COLO668 (cell line): Measurements from ENCODE around the gene ROPN1.
"Not testable (repeated sequence)": the region's sequence is repeated elsewhere in the genome, so short reads cannot be mapped to it uniquely, and the experiment has no call there.

ENCODE experiments used
- DNase-seq: peaks from one replicate; lab custom pipeline; 2025; ENCODE audit not compliant: unreplicated experiment; lab: John Stamatoyannopoulos, UW

Gene ROPN1

DNA sequence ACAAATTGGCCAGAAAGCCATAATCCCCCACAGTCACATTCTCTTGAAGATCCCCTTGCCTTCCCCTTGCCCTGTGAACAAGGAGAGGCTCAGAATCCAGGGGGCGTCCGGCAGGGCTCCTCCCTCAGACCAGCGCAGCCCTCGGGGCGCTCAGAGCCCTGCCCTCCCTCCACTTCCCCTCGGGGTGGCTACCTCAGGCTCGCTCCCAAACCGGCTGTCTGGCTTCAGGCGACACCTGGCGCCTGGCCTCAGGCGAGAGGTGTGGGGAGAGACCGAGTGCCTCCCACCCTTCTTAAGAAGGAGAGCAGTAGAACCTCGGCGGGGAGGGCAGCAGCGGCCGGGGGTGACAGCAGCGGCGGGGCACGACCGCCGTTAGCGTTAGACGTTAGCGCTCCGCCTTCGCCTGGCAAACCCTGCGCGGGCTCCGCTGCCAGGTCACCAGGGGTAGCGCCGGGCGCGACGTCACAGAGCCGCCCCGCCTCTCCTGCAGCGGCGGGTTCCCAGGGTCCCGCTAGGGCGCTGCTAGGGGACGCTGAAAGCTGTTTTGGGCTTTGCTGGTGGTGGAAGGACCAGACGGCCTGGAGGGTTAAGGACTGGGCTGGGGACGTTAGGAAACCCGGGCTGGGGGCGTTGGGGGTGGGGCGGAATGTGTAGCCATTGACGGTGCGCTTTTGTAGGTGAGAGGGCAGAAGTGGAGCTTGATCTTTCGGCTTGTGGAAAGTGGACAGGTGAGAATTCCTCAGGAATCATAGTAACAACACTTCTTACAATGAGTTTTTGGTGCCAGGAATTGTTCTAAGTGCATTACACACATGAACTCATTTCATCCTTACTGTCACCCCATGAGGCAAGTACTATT lies at the start of gene ROPN1:
TSS of gene ROPN1 (minus strand) at position 395 of the 859 bp plus-strand sequence. CDS start 11,643 bp downstream, outside the sequence.
- DNase-seq: not testable (repeated sequence)

DNA sequence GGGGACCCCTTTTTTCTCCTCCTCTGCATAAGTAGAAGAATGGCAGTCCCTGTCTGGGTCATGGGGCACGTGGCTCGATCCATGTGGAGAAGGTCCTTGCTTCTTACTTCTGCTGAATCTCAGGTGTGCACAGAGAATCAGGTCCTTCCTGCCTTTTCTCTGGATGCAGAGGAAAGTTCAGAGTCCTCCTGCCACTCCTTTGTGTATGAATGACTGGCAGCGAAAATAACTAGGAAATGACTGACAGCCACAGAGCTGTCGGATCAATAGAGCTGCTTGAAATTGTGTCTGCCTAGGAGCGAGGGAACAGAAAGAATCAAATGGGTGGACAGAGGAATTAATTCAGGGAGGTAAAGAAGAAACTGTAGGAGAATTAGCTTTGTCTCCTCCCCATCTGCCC lies 49.6 kb upstream of the ROPN1 start:
- DNase-seq: no peak

DNA sequence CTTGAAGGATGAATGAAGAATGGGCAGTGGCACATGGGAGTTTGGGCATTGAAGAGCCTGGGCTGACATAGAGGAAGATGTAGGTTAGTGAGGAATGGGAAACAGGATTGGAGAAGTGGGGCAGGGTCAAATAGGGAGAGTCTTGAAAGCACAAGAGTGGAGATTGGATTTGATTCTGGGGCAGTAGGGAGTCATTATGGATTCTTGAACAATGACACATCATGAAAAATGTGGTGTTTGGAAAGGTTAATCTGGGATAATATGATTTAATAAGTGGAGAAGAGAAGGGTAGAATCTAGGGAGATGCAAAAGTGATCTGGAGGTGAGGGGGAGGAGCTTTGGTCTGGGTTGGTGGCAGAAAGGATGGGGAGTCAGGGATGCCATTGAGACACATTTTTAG lies 45.4 kb upstream of the ROPN1 start:
- no peak for DNase-seq

DNA sequence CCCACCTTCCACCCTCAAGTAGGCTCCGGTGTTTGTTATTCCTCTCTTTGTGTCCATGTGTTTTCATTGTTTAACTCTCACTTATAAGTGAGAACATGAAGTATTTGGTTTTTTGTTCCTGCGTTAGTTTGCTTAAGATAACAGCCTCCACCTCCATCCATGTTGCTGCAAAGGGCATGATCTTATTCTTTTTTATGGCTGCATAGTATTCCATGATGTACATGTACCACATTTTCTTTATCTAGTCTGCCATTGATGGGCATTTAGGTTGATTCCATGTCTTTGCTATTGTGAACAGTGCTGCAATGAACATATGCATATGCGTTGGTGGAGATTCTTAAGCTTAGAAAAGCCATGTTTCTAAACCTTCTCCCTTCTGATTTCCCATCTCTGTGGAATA lies 44.3 kb upstream of the ROPN1 start:
- DNase-seq: not testable (repeated sequence)

GRCh38 chr3:124035463-124036121 lies 43.7 kb upstream of the ROPN1 start:
- no peak for DNase-seq

DNA sequence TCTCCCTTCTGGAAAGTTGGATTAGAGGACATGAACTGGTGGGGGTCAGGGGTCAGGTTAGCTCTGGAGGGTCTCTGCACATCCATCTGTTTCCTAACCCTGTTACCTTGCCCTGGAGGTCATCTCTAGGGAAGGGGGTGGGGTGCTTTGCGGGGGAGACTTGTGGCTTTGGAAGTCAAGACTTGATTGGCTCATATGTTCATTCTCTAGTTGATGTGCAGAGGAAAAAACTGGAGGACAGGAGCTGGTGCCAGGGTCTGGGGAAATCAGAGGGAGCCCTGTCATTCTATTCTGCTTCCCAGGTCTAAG lies 42.9 kb upstream of the ROPN1 start:
- DNase-seq: no peak

DNA sequence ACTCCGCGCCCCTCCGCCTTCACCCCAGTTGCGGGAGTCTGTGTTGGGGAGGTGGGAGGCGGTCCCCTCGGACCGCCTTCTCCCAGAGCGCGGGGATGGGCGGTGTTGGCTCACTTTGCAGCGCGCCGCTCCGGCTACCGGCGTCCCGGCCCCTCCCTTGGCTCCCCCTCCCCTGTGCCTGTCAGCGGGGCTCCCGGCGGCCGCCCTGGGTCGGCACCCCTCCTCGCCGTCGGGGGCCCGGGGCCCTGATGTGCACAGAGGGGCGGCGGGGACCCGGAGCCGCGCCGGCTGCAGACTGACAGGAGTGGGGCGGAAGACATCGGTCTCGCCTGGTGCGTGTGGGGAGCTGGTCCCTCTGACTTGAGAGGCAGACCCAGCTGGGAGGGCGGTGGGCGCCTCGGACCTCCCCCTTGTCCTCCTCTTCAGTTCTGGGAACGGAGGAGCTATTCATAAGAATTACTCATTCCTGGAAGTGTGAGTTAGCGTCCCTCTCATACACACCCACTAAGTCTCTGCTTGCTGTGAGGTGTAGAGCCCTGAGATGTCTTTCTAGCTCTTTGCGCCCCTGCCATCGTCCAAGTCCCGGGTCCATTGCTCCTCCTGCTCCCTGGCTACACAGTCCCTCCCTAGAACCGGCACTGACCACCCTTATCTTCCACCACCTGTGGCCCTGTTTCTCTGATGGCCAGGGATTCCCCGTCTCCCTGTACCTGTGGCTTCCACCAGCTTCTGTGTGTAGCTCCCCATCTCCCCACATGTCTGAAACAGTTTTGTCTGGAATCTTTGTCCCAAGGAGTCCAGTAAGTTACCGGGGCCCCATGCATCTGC lies 42.3 kb upstream of the ROPN1 start:
- peak; percentile 23 for DNase-seq

DNA sequence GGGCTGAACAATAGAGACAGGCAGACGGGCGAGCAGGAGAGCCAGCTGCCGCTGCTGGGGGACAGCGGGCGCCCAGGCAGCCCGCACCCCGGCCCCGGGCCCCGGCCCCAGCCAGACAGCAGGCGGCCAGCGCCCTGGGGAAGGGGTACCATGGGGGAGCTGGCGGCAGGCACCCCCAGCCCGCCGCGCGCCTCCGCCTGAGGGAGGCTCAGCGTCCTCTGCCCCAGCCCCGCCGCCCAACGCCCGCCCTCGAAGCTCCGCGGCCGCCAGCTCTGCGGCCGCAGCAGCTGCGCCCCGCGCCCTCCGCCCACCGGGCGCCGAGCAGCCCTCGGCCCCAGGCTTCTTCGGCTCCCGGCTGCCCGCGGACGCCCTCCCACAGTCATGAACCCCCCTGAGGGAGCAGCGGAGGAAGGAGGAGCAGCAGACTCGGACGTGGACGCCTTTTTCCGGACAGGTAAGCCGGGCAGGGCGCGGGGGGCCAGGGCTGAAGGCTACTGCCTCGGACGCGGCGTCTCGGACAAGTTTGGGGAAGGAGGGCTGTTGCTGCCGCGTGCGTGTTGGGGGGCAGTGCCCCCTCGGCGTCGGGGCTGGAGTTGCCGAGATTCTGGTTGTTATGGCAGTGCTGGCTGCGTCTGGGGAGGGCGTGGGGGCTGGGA lies 41.6 kb upstream of the ROPN1 start, which contains the start of gene KALRN:
TSS of gene KALRN (plus strand) at position 10 of the 656 bp plus-strand sequence.
- DNase-seq: peak; percentile 63

DNA sequence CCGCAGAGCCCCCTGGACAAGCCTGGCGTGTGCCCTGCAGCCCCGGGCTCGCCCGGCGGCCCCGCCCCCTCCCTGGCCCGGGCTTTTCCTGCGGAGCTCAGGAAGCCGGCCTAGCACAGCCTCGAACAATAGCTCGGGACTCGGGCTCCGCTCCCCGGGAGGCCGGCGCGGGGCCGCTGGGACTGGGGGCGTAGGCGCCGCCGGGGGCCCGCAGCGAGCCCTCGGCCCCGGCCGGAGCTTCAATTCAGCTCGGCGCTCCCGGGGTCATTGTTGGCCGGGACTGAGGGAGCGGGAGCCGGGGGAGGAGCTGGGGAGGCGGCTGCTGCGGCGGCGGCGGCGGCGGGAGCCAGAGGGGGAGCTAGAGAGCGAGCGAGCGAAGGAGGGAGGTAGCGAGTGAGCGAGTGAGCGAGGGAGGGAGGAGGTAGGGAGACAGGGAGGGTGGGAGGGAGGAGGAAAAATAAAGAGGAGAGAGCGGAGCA lies 41.0 kb upstream of the ROPN1 start:
- DNase-seq: peak; percentile 81

DNA sequence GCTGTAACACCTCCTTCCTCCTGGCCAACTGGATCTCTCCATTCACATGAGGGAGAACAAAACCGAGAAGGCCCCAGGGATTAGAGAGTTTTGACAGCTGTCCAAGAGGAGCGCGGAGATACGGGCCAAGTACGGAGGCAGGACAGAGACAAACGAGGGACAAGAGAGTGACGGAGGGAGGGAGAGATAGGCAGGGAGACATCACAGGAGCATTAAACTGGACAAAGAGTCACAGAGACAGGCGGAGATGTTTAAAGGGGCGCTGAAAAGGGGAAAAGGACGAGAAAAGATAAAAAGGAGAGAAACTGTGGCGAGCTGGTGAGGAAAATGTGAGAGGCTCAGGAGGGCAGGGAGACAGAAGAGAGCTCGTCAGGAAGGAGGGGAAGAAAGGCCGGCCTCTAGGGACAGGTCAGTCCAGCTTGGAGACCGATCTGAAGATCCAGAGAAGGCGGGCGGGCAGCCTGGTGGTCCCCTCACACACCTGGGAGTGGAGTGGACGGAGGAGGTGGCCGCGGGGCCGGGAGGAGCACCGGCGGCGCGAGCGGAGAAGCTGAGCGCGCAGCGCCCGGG lies 40.5 kb upstream of the ROPN1 start:
- peak; percentile 29 for DNase-seq

GRCh38 chr3:124026516-124026915 lies 34.6 kb upstream of the ROPN1 start:
- no peak for DNase-seq

- DNase-seq: not testable (repeated sequence)
These were observed 31.6 kb upstream of the ROPN1 start for GRCh38 chr3:124023531-124023930.

- DNase-seq: no peak
These were observed 27.4 kb upstream of the ROPN1 start for GRCh38 chr3:124019291-124019690.

- DNase-seq: peak; percentile 41
These were observed 25.6 kb upstream of the ROPN1 start for GRCh38 chr3:124017502-124017901.

DNA sequence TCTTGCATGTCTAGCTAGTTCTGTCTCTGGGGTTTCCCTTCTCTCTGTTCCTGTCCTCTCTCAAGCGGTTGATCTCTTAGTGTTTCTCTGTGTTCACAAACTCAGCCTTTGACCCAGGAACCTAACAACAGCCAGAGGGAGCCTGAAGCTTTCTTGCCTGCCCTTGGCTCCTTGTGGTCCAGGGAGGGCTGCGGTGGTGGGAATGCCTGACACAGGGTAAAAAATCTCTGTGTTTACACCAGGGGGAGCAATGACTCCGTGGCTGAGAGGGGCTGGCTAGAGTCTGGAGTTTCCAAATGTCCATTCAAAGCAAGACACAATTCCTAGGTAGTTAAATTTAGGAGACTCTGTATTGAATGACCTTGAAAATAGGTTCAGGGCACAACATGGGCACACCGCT lies 24.6 kb upstream of the ROPN1 start:
- DNase-seq: not testable (repeated sequence)

DNA sequence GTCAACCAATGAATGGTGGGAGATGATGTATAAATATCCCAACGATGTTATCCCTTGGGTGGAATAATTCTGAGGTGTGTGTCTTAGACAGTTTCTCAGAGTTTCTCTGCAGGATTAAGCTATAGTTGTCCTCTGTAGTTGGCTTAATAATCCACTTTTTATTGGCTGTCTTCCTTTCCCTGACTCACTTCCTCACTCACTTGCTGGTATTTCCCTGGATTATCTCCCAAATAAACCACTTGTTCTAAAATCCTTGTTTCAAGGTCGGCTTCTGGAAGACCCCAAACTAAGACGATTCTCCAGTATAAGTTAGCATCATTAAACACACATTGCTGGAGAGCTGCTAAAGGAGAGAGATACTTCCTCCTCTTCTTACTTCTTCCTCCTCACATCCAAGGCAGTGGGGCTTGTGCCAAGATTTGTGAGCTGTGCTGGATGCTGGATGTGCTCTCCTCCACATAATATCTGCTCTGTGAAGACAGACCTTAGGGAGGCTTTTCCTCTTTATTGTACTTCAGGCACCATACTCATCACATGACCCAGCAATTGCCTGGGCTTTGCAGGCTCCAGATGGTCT lies 22.5 kb upstream of the ROPN1 start:
- DNase-seq: no peak

GRCh38 chr3:124008321-124008720 lies 16.4 kb upstream of the ROPN1 start:
- not testable (repeated sequence) for DNase-seq

- DNase-seq: no peak
These were observed 15.3 kb upstream of the ROPN1 start for GRCh38 chr3:124007186-124007585.

DNA sequence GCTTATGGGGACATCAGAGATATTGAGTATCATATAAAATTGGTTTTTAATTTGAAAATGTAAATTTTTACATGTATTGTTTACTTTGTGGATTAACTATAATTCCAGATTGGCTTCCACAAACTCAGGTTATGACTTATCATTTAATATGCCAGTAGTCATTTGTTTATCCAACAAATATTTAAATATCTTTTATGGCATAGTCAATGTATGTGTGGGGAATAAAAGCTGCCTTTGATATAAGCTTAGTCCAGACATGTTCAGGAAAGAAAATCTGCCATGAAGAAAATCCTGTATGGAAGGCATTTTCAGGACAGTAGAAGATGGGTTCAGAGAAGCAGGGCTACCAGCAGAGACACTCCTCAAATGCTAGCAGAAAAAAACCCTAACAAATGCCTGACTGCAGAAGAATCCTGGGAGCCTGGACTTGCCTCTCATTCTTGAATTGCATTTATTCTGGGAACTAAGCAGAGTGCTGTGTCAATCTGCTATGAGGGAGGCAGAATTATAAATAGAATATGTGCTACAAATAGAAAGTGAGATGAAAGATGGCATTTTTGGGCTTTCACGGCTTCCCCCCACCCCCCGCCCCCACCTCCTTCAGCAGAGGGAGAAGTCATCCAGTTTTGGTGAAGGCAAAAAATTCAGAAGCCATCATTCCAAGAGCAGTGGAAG lies 10.6 kb upstream of the ROPN1 start:
- DNase-seq: not testable (repeated sequence)

- not testable (repeated sequence) for DNase-seq
These were observed 9.4 kb upstream of the ROPN1 start for GRCh38 chr3:124001366-124001765.
